Ovary (tissue), 3 donors: ENCODE data around the gene MUC5AC.
"Not testable (repeated sequence)": the region's sequence is repeated elsewhere in the genome, so short reads cannot be mapped to it uniquely, and the experiment has no call there.

Source experiments
- CTCF ChIP-seq, 3 donors: fragments of 450-650 bp in 2 of 3; fragments of 200-600 bp in 1 of 3; IDR thresholded peaks; one replicate each; pipeline versions ENCODE4 v1.5.1 to v1.8.0; 2016 to 2022; ENCODE audit warnings: antibody characterized with exemption in 3 of 3, mild to moderate bottlenecking in 1 of 3
- EP300 ChIP-seq: sonication (generic); formaldehyde crosslinking; IDR thresholded peaks from one replicate; pipeline ENCODE4 v1.6.1; 2017; ENCODE audit warnings: antibody characterized with exemption
- POLR2A ChIP-seq: fragments of 450-650 bp; IDR thresholded peaks from one replicate; pipeline ENCODE4 v1.6.1; 2017; ENCODE audit warnings: antibody characterized with exemption, mild to moderate bottlenecking, moderate library complexity
- donor health status: DM: no; HTN: no; CAD: no.

GRCh38 chr11:1188451-1189130, 30.8 kb downstream of the MUC5AC start:
- not testable (repeated sequence) for TF ChIP-seq POLR2A; CTCF (IDR thresholded peaks at IDR 0.05); EP300
